ENCODE measurements around the gene MEIS1. TPM values are rescaled to one million over a fixed set of nuclear protein-coding genes. Genes with fewer than 3 reads are reported as not detected.

The MEIS1 gene
- total RNA-seq, 2 donors from 2014 or later = 10.0 to 38.9 TPM

DNA sequence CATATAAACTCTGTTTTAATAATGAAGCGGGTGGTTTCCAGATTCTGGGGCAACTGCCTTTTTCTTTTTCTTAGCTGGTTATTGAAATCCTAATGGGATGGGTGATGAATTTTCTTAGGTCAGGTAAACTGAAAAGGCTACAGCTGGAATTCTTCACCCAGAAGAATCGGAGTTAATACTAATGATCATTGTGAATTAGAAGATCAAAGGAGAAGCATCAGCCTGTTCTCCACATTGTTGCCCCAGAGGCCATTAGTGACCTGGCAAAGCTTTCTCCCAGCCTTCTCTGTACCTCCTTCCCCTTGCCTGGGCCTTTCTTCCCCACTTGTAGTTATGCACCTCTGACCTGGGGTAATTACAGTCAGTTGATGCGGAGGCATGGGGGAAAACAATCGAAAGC, 82.8 kb downstream of the MEIS1 start:
- no peak for ATAC-seq
- intact Hi-C loops (cut with DNase I, micrococcal nuclease) = no loop called here
- no peak for DNase-seq

GRCh38 chr2:66519264-66519843, 84.4 kb downstream of the MEIS1 start:
- intact Hi-C loops (cut with DNase I, micrococcal nuclease) = no loop called here
- DNase-seq = no peak
- no peak for ATAC-seq

DNA sequence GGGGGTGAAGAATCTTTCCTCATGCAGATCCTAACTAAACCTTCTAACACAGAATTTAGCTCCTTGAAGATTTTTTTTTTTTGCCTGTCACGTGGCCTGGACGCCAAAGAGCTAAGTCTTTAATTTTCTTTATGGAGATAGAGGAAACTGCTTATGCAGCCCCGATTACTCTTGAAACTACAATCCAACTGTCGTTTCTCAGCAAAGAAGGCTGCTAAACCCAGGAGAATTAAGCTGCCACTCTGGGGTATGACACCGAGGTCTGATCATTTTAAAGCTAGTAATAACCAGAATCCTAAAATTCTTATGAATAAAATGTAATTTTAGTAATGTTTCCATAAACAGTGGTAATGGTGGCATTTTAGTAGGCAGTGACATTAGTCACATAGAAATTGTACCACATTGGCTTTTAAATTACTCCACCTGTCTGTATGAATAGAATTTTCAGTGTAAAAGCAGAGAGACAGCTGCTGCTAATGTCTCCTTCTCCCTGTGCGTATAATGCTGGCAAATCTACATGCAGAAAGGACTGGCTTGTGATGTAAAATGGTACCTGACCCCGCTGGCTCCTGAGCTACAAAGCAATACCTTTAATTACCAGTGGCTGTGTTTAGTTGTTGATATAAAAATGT, 86.5 kb downstream of the MEIS1 start:
- intact Hi-C loops (cut with DNase I, micrococcal nuclease) = no loop called here
- no peak for ATAC-seq

GRCh38 chr2:66522611-66523376, 87.9 kb downstream of the MEIS1 start:
- intact Hi-C loops (cut with DNase I, micrococcal nuclease) = no loop called here
- ATAC-seq (no peak), DNase-seq (no peak)

More for the DNA sequence above, 86.5 kb downstream of the MEIS1 start:
- DNase-seq = no peak

GRCh38 chr2:66523377-66523969, 88.5 kb downstream of the MEIS1 start:
- ATAC-seq (no peak), DNase-seq (no peak)
- intact Hi-C loops (cut with DNase I, micrococcal nuclease) = no loop called here

- intact Hi-C loops (cut with DNase I, micrococcal nuclease) = no loop called here
- no peak for DNase-seq
Observed at GRCh38 chr2:66523990-66524389, 89.1 kb downstream of the MEIS1 start.

GRCh38 chr2:66525606-66526005, 90.7 kb downstream of the MEIS1 start:
- no peak for ATAC-seq
- no peak for DNase-seq
- intact Hi-C loops (cut with DNase I, micrococcal nuclease) = no loop called here

More at GRCh38 chr2:66523990-66524389, 89.1 kb downstream of the MEIS1 start:
- no peak for ATAC-seq

DNA sequence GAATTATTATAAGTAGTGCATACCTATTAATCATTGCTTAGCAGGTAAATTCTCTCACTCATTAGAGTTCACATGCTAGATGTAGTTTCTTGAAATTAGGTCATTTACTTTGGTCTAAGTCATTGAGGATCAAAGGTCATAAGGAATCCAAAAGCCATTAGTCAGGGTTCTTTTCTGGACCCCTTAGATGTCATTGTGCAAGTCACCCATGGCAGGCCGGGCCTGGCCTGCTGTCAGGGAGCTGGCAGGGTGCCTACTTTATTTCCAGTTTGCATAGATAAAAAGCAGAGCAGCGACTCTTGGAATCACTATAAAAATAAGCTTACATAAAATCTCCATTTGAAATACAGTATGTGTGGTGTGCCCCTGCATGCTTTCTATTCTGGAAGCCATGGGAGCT, 91.3 kb downstream of the MEIS1 start:
- ATAC-seq (no peak), DNase-seq (no peak)
- intact Hi-C loops (cut with DNase I, micrococcal nuclease) = no loop called here

GRCh38 chr2:66528974-66529724, 94.2 kb downstream of the MEIS1 start:
- no peak for DNase-seq
- no peak for ATAC-seq
- intact Hi-C loops (cut with DNase I, micrococcal nuclease) = no loop called here

GRCh38 chr2:66530651-66531050, 95.7 kb downstream of the MEIS1 start:
- ATAC-seq = no peak

GRCh38 chr2:66531155-66531554, 96.2 kb downstream of the MEIS1 start:
- intact Hi-C loops (cut with DNase I, micrococcal nuclease) = no loop called here
- DNase-seq (no peak), ATAC-seq (no peak)

More at GRCh38 chr2:66530651-66531050, 95.7 kb downstream of the MEIS1 start:
- no peak for DNase-seq
- intact Hi-C loops (cut with DNase I, micrococcal nuclease) = no loop called here

DNA sequence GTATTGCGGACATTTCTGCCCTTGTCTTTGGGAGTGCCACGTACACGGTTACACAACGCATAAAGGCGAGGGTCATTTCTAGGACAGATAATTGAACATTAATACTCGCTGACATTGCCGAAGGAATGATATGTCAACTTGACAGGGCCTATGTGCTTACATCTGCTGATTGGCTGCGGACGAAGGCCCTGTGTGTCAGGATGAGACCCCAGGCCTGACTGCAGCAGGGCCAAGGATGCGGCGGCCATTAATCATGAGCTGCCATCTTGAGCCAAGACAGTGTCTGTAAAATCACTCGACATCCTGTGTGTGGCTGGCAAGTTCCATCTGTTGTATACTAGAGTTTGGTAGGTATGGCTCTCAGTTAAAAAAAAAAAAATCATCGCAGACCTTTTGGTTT, 96.6 kb downstream of the MEIS1 start:
- intact Hi-C loops (cut with DNase I, micrococcal nuclease) = no loop called here
- ATAC-seq = no peak

DNA sequence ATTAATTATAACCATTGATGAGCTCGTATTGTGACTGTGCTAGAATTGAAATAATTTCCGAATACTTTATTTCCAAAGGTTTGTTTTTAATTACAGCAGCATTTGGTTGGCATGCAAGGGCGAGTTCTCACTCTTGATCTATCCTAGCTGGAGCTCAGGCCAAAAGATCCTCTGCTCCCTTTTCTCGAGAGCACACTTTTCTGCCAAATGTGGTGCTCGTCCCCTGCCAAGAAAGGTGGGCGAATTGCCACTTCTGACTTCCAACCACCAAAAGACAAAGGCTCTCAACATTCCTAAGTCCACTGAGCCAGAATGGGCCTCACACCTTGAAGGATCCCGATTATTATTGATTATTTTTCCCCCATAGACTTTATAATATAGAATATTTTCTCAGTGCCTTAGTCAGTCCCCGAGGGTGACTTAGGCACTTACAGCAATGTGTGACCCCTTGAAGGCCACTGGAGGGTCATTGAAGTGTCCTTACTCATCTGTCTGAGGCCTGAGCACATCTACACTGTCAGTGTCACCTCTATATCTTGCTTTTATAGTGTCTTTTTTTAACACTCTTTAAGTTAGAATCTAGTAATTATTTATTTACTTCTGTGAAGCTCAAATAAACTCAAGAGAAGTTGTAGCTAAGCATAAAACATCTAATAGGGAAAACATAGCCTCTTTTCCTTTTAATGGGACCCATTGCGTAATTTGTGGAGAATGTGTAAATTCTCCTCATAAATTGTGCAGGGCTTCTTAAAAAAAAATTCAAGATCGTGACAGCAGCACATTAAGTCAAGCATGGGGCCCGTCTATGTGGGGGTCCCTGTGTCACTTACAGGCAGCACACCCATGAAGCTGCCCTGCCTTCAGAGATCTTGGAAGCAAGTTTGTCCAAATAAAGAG, 98.3 kb downstream of the MEIS1 start:
- intact Hi-C loops (cut with DNase I, micrococcal nuclease) = no loop called here
- no peak for DNase-seq
- ATAC-seq = no peak

More for the DNA sequence above, 96.6 kb downstream of the MEIS1 start:
- no peak for DNase-seq

DNA sequence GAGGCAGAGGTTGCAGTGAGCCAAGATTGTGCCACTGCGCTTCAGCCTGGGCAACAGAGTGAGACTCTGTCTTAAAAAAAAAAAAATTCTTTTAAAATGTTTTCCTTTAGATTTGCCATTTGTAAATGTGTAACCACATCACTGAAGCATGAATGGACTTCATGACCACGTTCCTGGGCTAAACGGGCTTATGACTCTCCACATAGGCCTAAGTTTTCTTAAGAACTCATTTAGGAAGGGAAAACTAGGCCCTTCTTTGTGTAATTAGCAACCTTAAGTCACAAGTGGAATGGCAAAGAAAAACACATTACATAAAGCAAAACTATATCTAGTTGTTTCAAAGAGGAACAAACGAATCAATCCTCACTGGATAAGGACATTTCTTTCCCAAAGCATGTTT, 99.5 kb downstream of the MEIS1 start:
- DNase-seq (no peak), ATAC-seq (no peak)
- intact Hi-C loops (cut with DNase I, micrococcal nuclease) = no loop called here

GRCh38 chr2:66535574-66536289, 100.8 kb downstream of the MEIS1 start:
- DNase-seq (no peak), ATAC-seq (no peak)
- intact Hi-C loops (cut with DNase I, micrococcal nuclease) = no loop called here

- DNase-seq (no peak), ATAC-seq (no peak)
- intact Hi-C loops (cut with DNase I, micrococcal nuclease) = no loop called here
Observed at GRCh38 chr2:66536290-66536673, 101.4 kb downstream of the MEIS1 start.

DNA sequence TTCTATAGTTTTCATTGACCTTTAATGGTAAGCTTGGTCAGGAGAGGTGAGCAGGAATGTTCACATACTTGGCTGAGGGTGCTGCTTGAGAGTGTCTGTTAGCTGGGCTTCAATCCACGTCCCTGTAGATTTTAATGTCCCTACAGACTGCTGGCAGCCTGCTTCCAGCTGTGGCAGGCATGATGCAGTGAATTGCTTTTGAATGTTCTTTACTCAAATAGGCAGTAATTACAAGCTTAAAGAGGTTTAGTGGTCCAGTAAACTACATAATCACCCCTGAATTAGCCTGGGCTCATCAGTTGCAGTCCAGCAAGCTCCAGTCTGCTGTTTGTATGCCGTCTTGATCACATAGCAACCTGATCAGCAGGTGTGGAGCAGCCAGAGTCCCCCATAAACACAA, 102.1 kb downstream of the MEIS1 start:
- ATAC-seq = no peak
- intact Hi-C loops (cut with DNase I, micrococcal nuclease) = no loop called here

DNA sequence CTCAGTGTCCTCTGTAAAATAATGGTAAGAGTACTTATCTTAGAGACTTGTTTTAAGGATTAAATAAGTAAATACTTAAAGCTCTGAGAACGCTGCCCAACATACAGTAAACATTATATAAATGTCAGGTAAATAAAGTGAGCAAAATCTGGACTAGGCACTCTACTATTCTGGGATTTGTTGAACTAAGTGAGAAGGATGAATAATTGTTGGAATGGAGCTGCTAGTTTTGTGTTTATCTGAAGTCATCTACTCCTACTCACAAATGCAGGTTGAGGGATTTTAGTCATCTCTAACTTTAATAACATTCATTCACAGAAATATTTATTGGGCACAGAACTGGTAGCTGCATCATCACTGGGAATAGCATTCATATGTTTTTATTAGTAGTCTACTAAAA, 103.4 kb downstream of the MEIS1 start:
- intact Hi-C loops (cut with DNase I, micrococcal nuclease) = no loop called here
- ATAC-seq (no peak), DNase-seq (no peak)

More for the DNA sequence above, 102.1 kb downstream of the MEIS1 start:
- no peak for DNase-seq
